DND-41 (cell line): ENCODE measurements around the gene CAPSL.

Source experiments
- ATAC-seq: fragments of 200-7000 bp; cut with Tn5 transposase; 3 replicates; pipeline ENCODE4 v1.9.1; 2021; ENCODE audit warnings: low read depth; ENCODE audit not compliant: insufficient read depth
- DNase-seq: peaks from one replicate; pipeline ENCODE4 v3.0.0-alpha.2; 2020
- H2AFZ ChIP-seq: 2 replicates; pipeline ENCODE4 v1.6.0; 2012; ENCODE audit warnings: low read depth, low read length
- H3K27ac ChIP-seq: 2 replicates; pipeline ENCODE4 v1.5.1; 2012; ENCODE audit warnings: low read length, inconsistent platforms
- H3K27me3 ChIP-seq: fragments of 200-600 bp; sonication (generic); 2 replicates; pipeline ENCODE4 v1.6.0; 2012; ENCODE audit warnings: low read length, mild to moderate bottlenecking, inconsistent platforms; ENCODE audit not compliant: insufficient read depth, poor library complexity
- H3K36me3 ChIP-seq: 2 replicates; pipeline ENCODE4 v1.5.1; 2012; ENCODE audit warnings: low read length, inconsistent platforms; ENCODE audit not compliant: insufficient read depth
- H3K4me1 ChIP-seq: 2 replicates; pipeline ENCODE4 v1.5.1; 2012; ENCODE audit warnings: mild to moderate bottlenecking, low read length; ENCODE audit not compliant: insufficient read depth
- H3K4me2 ChIP-seq: 2 replicates; pipeline ENCODE4 v1.6.0; 2012; ENCODE audit warnings: mild to moderate bottlenecking, moderate library complexity, low read length, inconsistent platforms; ENCODE audit not compliant: insufficient read depth
- H3K4me3 ChIP-seq, 2 experiments: fragments of 200-600 bp in 1 of 2; shearing (Covaris generic) in 1 of 2; 2 replicates each; pipeline ENCODE4 v1.5.1; 2012 to 2016; ENCODE audit warnings: inconsistent platforms in 2 of 2, low read length in 2 of 2, mild to moderate bottlenecking in 2 of 2, low read depth in 1 of 2, moderate library complexity in 1 of 2
- H3K79me2 ChIP-seq: 2 replicates; pipeline ENCODE4 v1.6.0; 2012; ENCODE audit warnings: low read length, inconsistent platforms; ENCODE audit not compliant: insufficient read depth
- H3K9ac ChIP-seq: 2 replicates; pipeline ENCODE4 v1.6.0; 2012; ENCODE audit warnings: low read depth, mild to moderate bottlenecking, inconsistent platforms, low read length, moderate library complexity
- H3K9me3 ChIP-seq: 2 replicates; pipeline ENCODE4 v1.5.1; 2012; ENCODE audit warnings: low read length, moderate library complexity, mild to moderate bottlenecking, inconsistent platforms; ENCODE audit not compliant: insufficient read depth, severe bottlenecking
- H4K20me1 ChIP-seq: 2 replicates; pipeline ENCODE4 v1.6.0; 2012; ENCODE audit warnings: low read length; ENCODE audit not compliant: insufficient read depth
- EZH2 ChIP-seq: IDR thresholded peaks from 3 replicates; pipeline ENCODE4 v1.6.1; 2012; ENCODE audit warnings: borderline replicate concordance, low read depth, mild to moderate bottlenecking, moderate library complexity, low read length, inconsistent platforms; ENCODE audit not compliant: severe bottlenecking
- TF ChIP-seq, protein P1 (sequence below): IDR thresholded peaks from 2 replicates; pipeline ENCODE4 v1.5.1; 2012; ENCODE audit warnings: borderline replicate concordance, low read length, moderate library complexity, mild to moderate bottlenecking; ENCODE audit not compliant: poor library complexity, severe bottlenecking; ENCODE audit errors: extremely low read depth

CAPSL gene

DNA sequence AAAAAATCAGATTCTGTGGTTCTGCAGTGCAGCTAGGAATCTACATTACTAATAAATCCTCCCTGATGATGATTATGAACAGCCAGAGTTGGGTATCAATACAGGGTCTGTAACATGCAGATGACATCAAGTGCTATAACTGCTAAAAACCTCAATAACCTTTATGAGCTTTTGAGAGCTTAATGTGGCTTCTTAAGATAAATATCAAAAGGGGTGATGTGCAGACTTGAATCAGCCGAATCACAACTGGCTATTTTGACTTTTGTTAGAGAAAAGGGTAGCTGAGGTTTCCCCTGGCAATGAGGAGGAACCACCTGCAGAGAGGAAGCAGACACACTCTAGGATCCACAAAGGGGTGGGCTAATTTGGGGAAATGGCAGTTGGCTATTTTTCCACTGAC, 30.2 kb downstream of the CAPSL start:
- peak; percentile 92 for ATAC-seq
- H3K4me2 ChIP-seq, result peak overlapping the region; percentile 44
- H3K9me3 ChIP-seq, result peaks cover 29% of the 10 kb centered on the region

DNA sequence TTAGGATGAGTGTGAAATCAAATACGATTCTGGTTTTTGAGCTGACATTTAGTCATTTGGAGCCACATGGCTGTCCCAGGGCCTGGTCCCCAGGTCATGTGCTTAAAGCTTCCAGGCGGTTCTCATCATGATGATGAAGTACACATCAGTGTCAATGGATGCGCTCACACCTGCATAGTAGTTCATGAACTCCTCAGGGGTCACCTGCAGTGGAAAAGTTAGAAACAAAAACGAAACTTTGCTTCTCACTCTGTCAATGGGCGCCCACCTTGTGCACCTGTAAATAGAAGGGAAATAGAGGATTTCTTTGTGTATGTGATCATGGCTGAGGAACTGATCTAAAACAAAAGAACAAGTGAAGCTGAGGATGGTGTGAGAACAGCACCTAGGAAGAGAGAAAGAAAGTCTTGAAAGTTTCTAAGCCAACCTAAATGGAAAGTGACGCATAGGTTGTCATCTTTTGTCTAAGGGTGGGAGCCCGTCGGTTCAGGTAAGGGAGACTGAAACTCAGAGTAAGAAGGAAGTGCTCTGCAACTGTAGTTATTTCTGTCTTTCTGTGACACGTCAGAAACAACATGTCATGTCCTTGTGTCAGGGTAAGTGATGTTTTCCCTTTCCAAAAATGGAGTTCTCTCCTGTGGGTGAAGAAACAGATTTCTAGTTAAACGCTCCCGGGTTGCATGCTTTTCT, 33.8 kb downstream of the CAPSL start:
- Histone ChIP-seq H2AFZ (no peak overlapping the region), H3K27ac (peak overlapping the region; percentile 95), H3K4me1 (peaks cover 99% of the 10 kb centered on the region), H3K36me3 (peaks cover 7% of the 10 kb centered on the region; the same call in 1 of the 2 replicates), H3K4me2 (no peak overlapping the region), H3K27me3 (no peaks in the 10 kb centered on the region), H3K79me2 (peaks cover 19% of the 10 kb centered on the region), H3K9ac (no peak overlapping the region; the same call in 1 of the 2 replicates), H4K20me1 (no peaks in the 10 kb centered on the region), H3K9me3 (peaks cover 6% of the 10 kb centered on the region), H3K4me3 (no peak overlapping the region)
- TF ChIP-seq, protein P1, sequence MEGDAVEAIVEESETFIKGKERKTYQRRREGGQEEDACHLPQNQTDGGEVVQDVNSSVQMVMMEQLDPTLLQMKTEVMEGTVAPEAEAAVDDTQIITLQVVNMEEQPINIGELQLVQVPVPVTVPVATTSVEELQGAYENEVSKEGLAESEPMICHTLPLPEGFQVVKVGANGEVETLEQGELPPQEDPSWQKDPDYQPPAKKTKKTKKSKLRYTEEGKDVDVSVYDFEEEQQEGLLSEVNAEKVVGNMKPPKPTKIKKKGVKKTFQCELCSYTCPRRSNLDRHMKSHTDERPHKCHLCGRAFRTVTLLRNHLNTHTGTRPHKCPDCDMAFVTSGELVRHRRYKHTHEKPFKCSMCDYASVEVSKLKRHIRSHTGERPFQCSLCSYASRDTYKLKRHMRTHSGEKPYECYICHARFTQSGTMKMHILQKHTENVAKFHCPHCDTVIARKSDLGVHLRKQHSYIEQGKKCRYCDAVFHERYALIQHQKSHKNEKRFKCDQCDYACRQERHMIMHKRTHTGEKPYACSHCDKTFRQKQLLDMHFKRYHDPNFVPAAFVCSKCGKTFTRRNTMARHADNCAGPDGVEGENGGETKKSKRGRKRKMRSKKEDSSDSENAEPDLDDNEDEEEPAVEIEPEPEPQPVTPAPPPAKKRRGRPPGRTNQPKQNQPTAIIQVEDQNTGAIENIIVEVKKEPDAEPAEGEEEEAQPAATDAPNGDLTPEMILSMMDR, result no peak
- no peak for TF ChIP-seq EZH2
- DNase-seq (no peak), ATAC-seq (no peak)

More for the DNA sequence above, 30.2 kb downstream of the CAPSL start:
- H3K27ac ChIP-seq, result peak overlapping the region; percentile 95
- no peaks in the 10 kb centered on the region for H3K27me3 ChIP-seq
- peak; percentile 87 for DNase-seq
- H3K36me3 ChIP-seq, result peaks cover 10% of the 10 kb centered on the region; the same call in 1 of the 2 replicates
- peak overlapping the region; percentile 62 for H3K9ac ChIP-seq
- H2AFZ ChIP-seq, result no peak overlapping the region
- H4K20me1 ChIP-seq, result no peaks in the 10 kb centered on the region
- H3K4me1 ChIP-seq, result peaks cover 81% of the 10 kb centered on the region
- 0 out of 4 replicates have a peak overlapping the region, but pooled peaks of 1 of the 2 experiments have one; percentile 1 for H3K4me3 ChIP-seq
- TF ChIP-seq, protein P1, result no peak
- no peak for TF ChIP-seq EZH2
- H3K79me2 ChIP-seq, result peaks cover 24% of the 10 kb centered on the region

DNA sequence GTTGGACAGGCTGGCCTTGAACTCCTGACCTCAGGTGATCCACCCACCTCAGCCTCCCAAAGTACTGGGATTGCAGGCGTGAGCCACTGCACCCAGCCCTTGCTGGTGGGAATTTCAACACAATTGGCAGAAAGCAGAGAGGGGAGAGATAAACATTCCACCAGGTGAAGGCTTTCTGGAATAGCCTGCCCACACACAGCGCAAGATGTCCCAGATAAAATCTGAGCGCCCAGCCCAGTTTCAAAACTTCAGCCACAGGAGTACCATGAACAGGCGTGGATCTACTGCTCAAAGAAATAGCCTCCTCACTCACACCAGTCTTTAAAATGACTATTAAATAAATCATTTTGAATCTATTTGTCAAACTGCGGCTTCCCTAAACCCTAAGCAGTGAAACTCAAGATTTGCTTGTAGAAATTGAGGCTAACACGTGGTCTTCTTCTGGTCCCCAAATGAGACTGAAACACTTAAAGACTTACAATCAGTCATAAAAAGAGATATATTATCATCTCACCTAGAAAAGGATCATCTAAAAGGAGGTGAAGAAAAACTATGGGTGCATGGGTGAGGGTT, 34.7 kb downstream of the CAPSL start:
- Histone ChIP-seq H3K4me2 (no peak overlapping the region), H2AFZ (no peak overlapping the region), H3K9me3 (peaks cover 6% of the 10 kb centered on the region), H4K20me1 (no peaks in the 10 kb centered on the region), H3K79me2 (peaks cover 19% of the 10 kb centered on the region), H3K27me3 (no peaks in the 10 kb centered on the region), H3K4me3 (no peak overlapping the region), H3K4me1 (peaks cover 99% of the 10 kb centered on the region), H3K36me3 (peaks cover 7% of the 10 kb centered on the region; the same call in 1 of the 2 replicates), H3K27ac (peak overlapping the region; percentile 95), H3K9ac (peak overlapping the region; percentile 78)
- ATAC-seq, result no peak
- TF ChIP-seq, protein P1, result no peak
- no peak for TF ChIP-seq EZH2
- DNase-seq, result no peak
